Left lung (tissue), 10 donors: ENCODE measurements around the gene CCDC82. TPM values are rescaled to one million over a fixed set of nuclear protein-coding genes. Genes with fewer than 3 reads are reported as not detected.

Source experiments
- ATAC-seq: fragments of 200-7000 bp; cut with Tn5 transposase; one replicate; pipeline ENCODE4 v1.9.1; 2020; ENCODE audit warnings: moderate library complexity
- DNase-seq, 4 donors: peaks; one replicate each; pipeline ENCODE4 v3.0.0-alpha.2; 2013 to 2020
- H3K27ac ChIP-seq, 2 donors: fragments of 200-600 bp; sonication (generic) in 1 of 2; one replicate each; pipeline versions ENCODE4 v1.5.0 to v1.8.0; 2020 to 2021
- H3K27me3 ChIP-seq, 2 donors: fragments of 200-600 bp; sonication (generic) in 1 of 2; one replicate each; pipeline versions ENCODE4 v1.5.0 to v1.8.0; 2020 to 2021
- H3K36me3 ChIP-seq, 2 donors: fragments of 200-600 bp; sonication (generic) in 1 of 2; one replicate each; pipeline versions ENCODE4 v1.5.0 to v1.8.0; 2020 to 2021
- H3K4me1 ChIP-seq, 2 donors: fragments of 200-600 bp; one replicate each; pipeline ENCODE4 v1.8.0; 2021
- H3K4me3 ChIP-seq, 2 donors: fragments of 200-600 bp; sonication (generic) in 1 of 2; one replicate each; pipeline versions ENCODE4 v1.5.0 to v1.8.0; 2020 to 2021; ENCODE audit warnings: mild to moderate bottlenecking in 1 of 2
- H3K9me3 ChIP-seq, 2 donors: fragments of 200-600 bp; sonication (generic) in 1 of 2; one replicate each; pipeline versions ENCODE4 v1.5.0 to v1.8.0; 2020 to 2021
- intact Hi-C, 2 donors: fragments of 100-400 bp; cut with DNase I; formaldehyde crosslinking; loops; one replicate each; pipeline versions ENCODE4 v1.11.2 to v1.14.2; 2022
- microRNA-seq, 2 donors: library from miRNA; unstranded; fragments of <30 nt; microRNA quantifications; one replicate each; pipeline ENCODE4, GENCODE V29; 2019
- polyA plus RNA-seq, 6 donors: library from polyadenylated mRNA; unstranded; fragments of 120-200 nt; gene quantifications; one replicate each; pipeline ENCODE4 v1.2.1, GENCODE V29; 2013; ENCODE audit not compliant: insufficient read length in 6 of 6
- total RNA-seq, 2 donors: library from RNA; stranded (reverse); fragmentation: NEBNext Ultra II Directional; extraction: Animal tissue kit (Norgen Biotek cat#: 25700); gene quantifications; one replicate each; pipeline ENCODE4 v1.2.1, GENCODE V29; 2021
- TF ChIP-seq, protein P1 (sequence below), 2 donors: fragments of 200-600 bp; sonication (generic) in 1 of 2; IDR thresholded peaks; one replicate each; pipeline versions ENCODE4 v1.5.0 to v1.8.0; 2021; ENCODE audit warnings: antibody characterized with exemption in 2 of 2
- donor health status: DM: no; HTN: yes; CAD: no.
- donor health status: DM: no; HTN: no; CAD: no.

The CCDC82 gene
- total and polyA plus RNA-seq, 8 donors = 18.1 to 64.5 (median 59.5) TPM

DNA sequence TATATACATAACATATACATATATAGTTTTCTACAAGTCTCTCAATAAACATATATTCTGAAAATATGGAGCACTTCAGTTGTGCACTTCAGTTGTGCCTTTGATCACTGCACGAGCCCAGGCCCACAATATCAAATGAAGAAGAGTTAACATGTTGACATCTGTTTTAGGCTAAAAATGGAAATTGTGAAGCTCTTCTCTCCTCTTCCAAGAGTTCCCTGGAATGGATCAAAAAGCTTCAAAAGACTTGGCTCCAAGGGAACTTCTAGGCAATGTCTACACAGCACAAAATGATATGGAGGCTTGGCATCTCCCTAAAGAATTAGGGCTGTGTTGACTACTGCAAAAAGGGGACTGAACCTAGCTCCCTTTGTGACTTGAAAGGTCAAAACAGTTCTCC is 83.6 kb downstream of the CCDC82 start:
- no peak for ATAC-seq
- TF ChIP-seq, protein P1, sequence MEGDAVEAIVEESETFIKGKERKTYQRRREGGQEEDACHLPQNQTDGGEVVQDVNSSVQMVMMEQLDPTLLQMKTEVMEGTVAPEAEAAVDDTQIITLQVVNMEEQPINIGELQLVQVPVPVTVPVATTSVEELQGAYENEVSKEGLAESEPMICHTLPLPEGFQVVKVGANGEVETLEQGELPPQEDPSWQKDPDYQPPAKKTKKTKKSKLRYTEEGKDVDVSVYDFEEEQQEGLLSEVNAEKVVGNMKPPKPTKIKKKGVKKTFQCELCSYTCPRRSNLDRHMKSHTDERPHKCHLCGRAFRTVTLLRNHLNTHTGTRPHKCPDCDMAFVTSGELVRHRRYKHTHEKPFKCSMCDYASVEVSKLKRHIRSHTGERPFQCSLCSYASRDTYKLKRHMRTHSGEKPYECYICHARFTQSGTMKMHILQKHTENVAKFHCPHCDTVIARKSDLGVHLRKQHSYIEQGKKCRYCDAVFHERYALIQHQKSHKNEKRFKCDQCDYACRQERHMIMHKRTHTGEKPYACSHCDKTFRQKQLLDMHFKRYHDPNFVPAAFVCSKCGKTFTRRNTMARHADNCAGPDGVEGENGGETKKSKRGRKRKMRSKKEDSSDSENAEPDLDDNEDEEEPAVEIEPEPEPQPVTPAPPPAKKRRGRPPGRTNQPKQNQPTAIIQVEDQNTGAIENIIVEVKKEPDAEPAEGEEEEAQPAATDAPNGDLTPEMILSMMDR (IDR thresholded peaks at IDR 0.05) = no peak
- peak overlapping the region; percentile 87 to 90 for H3K27ac ChIP-seq
- H3K9me3 ChIP-seq = no peaks in the 10 kb centered on the region
- H3K27me3 ChIP-seq = no peaks in the 10 kb centered on the region
- H3K4me3 ChIP-seq = no peak overlapping the region
- DNase-seq = no peak
- H3K36me3 ChIP-seq = no peaks in the 10 kb centered on the region
- H3K4me1 ChIP-seq = peaks cover 33 to 78% of the 10 kb centered on the region in 2 donors
- intact Hi-C loops = no loop called here

DNA sequence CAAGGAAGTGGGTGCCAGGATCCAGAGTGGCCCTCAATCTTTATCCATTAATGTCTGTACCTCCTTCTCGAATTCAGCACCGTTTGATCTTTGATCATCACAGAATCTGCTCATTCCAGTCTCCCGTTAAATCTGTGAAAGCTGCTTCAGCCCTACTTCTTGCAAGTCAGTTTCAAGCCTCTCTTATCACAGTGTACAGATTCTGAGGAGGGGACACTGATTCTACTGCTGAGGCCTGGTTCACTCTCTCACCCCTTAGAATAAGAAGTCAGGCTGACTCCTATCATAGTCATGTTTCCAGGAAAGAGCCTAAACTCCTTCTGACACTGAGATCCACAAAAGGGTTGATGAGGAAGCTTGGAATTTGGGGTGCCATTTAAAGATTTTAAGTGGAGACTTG is 85.7 kb downstream of the CCDC82 start:
- Histone ChIP-seq H3K4me3 (no peak overlapping the region), H3K36me3 (no peaks in the 10 kb centered on the region), H3K4me1 (peaks cover 33 to 78% of the 10 kb centered on the region in 2 donors), H3K9me3 (no peaks in the 10 kb centered on the region), H3K27me3 (no peaks in the 10 kb centered on the region), H3K27ac (peak overlapping the region; percentile 26 to 71)
- intact Hi-C loops = no loop called here
- ATAC-seq (no peak), DNase-seq (no peak)
- TF ChIP-seq, protein P1 (IDR thresholded peaks at IDR 0.05) = no peak

DNA sequence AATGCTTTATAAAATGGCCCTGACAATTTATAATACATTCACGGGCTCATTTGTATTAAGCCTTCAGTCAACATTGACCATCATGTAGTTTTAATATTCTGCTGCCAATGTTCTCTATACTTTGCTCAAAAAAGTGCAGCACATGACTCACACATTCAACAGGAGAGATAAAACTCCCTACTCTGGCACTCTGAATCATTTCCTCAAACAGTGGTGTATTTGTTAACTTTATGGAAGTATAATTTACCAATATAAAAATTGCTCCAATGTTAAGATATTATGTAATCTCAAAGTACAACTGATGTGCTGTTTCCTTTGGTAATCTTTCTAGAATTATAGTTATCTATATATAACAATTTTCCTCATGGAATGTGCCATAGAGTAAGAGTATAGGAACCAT is 86.6 kb downstream of the CCDC82 start:
- TF ChIP-seq, protein P1 (IDR thresholded peaks at IDR 0.05) = no peak
- peak overlapping the region; percentile 26 to 71 for H3K27ac ChIP-seq
- ATAC-seq (peak; percentile 39), DNase-seq (no peak)
- H3K27me3 ChIP-seq = no peaks in the 10 kb centered on the region
- H3K36me3 ChIP-seq = no peaks in the 10 kb centered on the region
- no peaks in the 10 kb centered on the region for H3K9me3 ChIP-seq
- H3K4me3 ChIP-seq = no peak overlapping the region
- intact Hi-C loops = no loop called here
- H3K4me1 ChIP-seq = peaks cover 31 to 69% of the 10 kb centered on the region in 2 donors

Small RNA genes lying within 50 kb of the gene (microRNA-seq; reads per million reads assigned to microRNA genes)
- gene MIR1260B = 0.41 to 0.50 reads per million in 2 donors

Other genes starting within 250 kb of the CCDC82 start
- 10 to 100 TPM; 18.7 to 24.7 TPM for gene MAML2, start 46.7 kb downstream of the CCDC82 start, total RNA-seq
- gene MAML2, start 46.7 kb downstream of the CCDC82 start, polyA plus RNA-seq = 10 to 100 TPM; 33.6 to 44.0 (median 39.5) TPM
- 10 to 100 TPM; 10.4 to 13.0 TPM for gene JRKL, start 101 bp upstream of the CCDC82 start, total RNA-seq
- 10 to 100 TPM; 24.0 to 29.2 (median 27.6) TPM for gene JRKL, start 101 bp upstream of the CCDC82 start, polyA plus RNA-seq